Measurements from ENCODE around the gene NPHP4. TPM values are rescaled to one million over a fixed set of nuclear protein-coding genes. Genes with fewer than 3 reads are reported as not detected.

Gene NPHP4
- total RNA-seq, 1 experiment from 2014 or later, result 18.8 TPM

- ChIA-PET POLR2A (ENCODE audit: unreplicated experiment) (no interaction called here), CTCF (no interaction called here)
- ATAC-seq, result no peak
- no peak overlapping the region for H2AFZ ChIP-seq (ENCODE audit: low read length)
- no peak for DNase-seq
- TF ChIP-seq EZH2 (IDR thresholded peaks at IDR 0.05; ENCODE audit: low read length, unreplicated experiment), result no peak
- no peak for TF ChIP-seq CTCF (conservative IDR thresholded peaks at IDR 0.05; ENCODE audit: low read depth, low read length)
- TF ChIP-seq EZH2phosphoT487 (IDR thresholded peaks at IDR 0.05; ENCODE audit: borderline replicate concordance, low read length), result no peak
- H3K9me3 ChIP-seq (ENCODE audit: low read length), result no peaks in the 10 kb centered on the region
- no peak overlapping the region for H3K4me3 ChIP-seq (ENCODE audit: low read length)
- no peaks in the 10 kb centered on the region for H3K4me1 ChIP-seq (ENCODE audit: insufficient read depth, low read length)
- no peaks in the 10 kb centered on the region for H4K20me1 ChIP-seq (ENCODE audit: low read length)
- H3K9ac ChIP-seq (ENCODE audit: low read length), result no peak overlapping the region
- intact Hi-C loops (cut with micrococcal nuclease), result no loop called here
- H3K36me3 ChIP-seq (ENCODE audit: low read depth, low read length), result no peaks in the 10 kb centered on the region
- no peak overlapping the region for H3K27ac ChIP-seq (ENCODE audit: low read length)
- H3K79me2 ChIP-seq (ENCODE audit: low read length), result no peaks in the 10 kb centered on the region
- no peaks in the 10 kb centered on the region for H3F3A ChIP-seq (ENCODE audit: low read length, unreplicated experiment)
- peaks cover 54% of the 10 kb centered on the region for H3K27me3 ChIP-seq (ENCODE audit: low read length)
- no TSS peak for BruUV-seq (replicated peaks)
- no peak overlapping the region for H3K4me2 ChIP-seq (ENCODE audit: low read length)
- no peaks in the 10 kb centered on the region for H3K9me2 ChIP-seq (replicated peaks; ENCODE audit: low read length)
Observed at GRCh38 chr1:5834477-5835178, 157.6 kb downstream of the NPHP4 start.

GRCh38 chr1:5833911-5834310 is 158.3 kb downstream of the NPHP4 start:
- no peaks in the 10 kb centered on the region for H3K79me2 ChIP-seq (ENCODE audit: low read length)
- intact Hi-C loops (cut with micrococcal nuclease), result no loop called here
- H3K4me3 ChIP-seq (ENCODE audit: low read length), result no peak overlapping the region
- peaks cover 47% of the 10 kb centered on the region for H3K27me3 ChIP-seq (ENCODE audit: low read length)
- ChIA-PET CTCF (no interaction called here), POLR2A (ENCODE audit: unreplicated experiment) (no interaction called here)
- no peaks in the 10 kb centered on the region for H4K20me1 ChIP-seq (ENCODE audit: low read length)
- H3K9ac ChIP-seq (ENCODE audit: low read length), result no peak overlapping the region
- TF ChIP-seq EZH2 (IDR thresholded peaks at IDR 0.05; ENCODE audit: low read length, unreplicated experiment) (no peak), CTCF (conservative IDR thresholded peaks at IDR 0.05; ENCODE audit: low read depth, low read length) (no peak), EZH2phosphoT487 (IDR thresholded peaks at IDR 0.05; ENCODE audit: borderline replicate concordance, low read length) (no peak)
- DNase-seq, result no peak
- H3F3A ChIP-seq (ENCODE audit: low read length, unreplicated experiment), result no peaks in the 10 kb centered on the region
- H3K36me3 ChIP-seq (ENCODE audit: low read depth, low read length), result no peaks in the 10 kb centered on the region
- H3K4me2 ChIP-seq (ENCODE audit: low read length), result no peak overlapping the region
- ATAC-seq, result no peak
- no TSS peak for BruUV-seq (replicated peaks)
- H3K27ac ChIP-seq (ENCODE audit: low read length), result no peak overlapping the region
- no peaks in the 10 kb centered on the region for H3K4me1 ChIP-seq (ENCODE audit: insufficient read depth, low read length)
- H2AFZ ChIP-seq (ENCODE audit: low read length), result no peak overlapping the region
- H3K9me2 ChIP-seq (replicated peaks; ENCODE audit: low read length), result no peaks in the 10 kb centered on the region
- no peaks in the 10 kb centered on the region for H3K9me3 ChIP-seq (ENCODE audit: low read length)
